NCI-H1694 (cell line): ENCODE data around the gene NGEF.

Experiments used
- DNase-seq: peaks from one replicate; lab custom pipeline; 2025; lab: John Stamatoyannopoulos, UW

NGEF gene

GRCh38 chr2:232885264-232885961 is 127.6 kb downstream of the NGEF start:
- DNase-seq, result no peak

- DNase-seq, result no peak
Measured at GRCh38 chr2:232884549-232885263, 128.3 kb downstream of the NGEF start.

GRCh38 chr2:232884001-232884421 is 129.0 kb downstream of the NGEF start:
- no peak for DNase-seq

GRCh38 chr2:232883116-232883721 is 129.8 kb downstream of the NGEF start:
- no peak for DNase-seq

- no peak for DNase-seq
Measured at GRCh38 chr2:232882505-232883115, 130.4 kb downstream of the NGEF start.

- no peak for DNase-seq
Measured at GRCh38 chr2:232882085-232882484, 131.0 kb downstream of the NGEF start.

GRCh38 chr2:232880764-232881351 is 132.2 kb downstream of the NGEF start:
- DNase-seq, result no peak

- DNase-seq, result no peak
Measured at GRCh38 chr2:232879618-232880494, 133.2 kb downstream of the NGEF start.

- no peak for DNase-seq
Measured at GRCh38 chr2:232878855-232879617, 134.0 kb downstream of the NGEF start.

GRCh38 chr2:232877940-232878511 is 135.0 kb downstream of the NGEF start:
- no peak for DNase-seq

GRCh38 chr2:232876978-232877441 is 136.0 kb downstream of the NGEF start:
- DNase-seq, result no peak

- no peak for DNase-seq
Measured at GRCh38 chr2:232876161-232876977, 136.7 kb downstream of the NGEF start.

- no peak for DNase-seq
Measured at GRCh38 chr2:232875256-232876121, 137.6 kb downstream of the NGEF start.

GRCh38 chr2:232874677-232875223 is 138.3 kb downstream of the NGEF start:
- no peak for DNase-seq

- no peak for DNase-seq
Measured at GRCh38 chr2:232873909-232874641, 139.0 kb downstream of the NGEF start.

GRCh38 chr2:232873292-232873908 is 139.7 kb downstream of the NGEF start:
- no peak for DNase-seq

- DNase-seq, result no peak
Measured at GRCh38 chr2:232872826-232873225, 140.2 kb downstream of the NGEF start.
